Mammary epithelial cell (primary cell): Measurements from ENCODE around the gene GSTO1.

Source experiments
- CTCF ChIP-seq, 2 donors: IDR thresholded peaks in 1 of 2; conservative IDR thresholded peaks in 1 of 2; 2 replicates each; pipeline ENCODE4 v1.5.1; 2011 to 2012; ENCODE audit warnings: inconsistent platforms in 2 of 2, low read length in 2 of 2, mild to moderate bottlenecking in 2 of 2, control low read depth in 1 of 2, low read depth in 1 of 2; ENCODE audit not compliant: insufficient read depth in 1 of 2; ENCODE audit errors: extremely low read depth in 1 of 2
- EZH2 ChIP-seq: IDR thresholded peaks from 2 replicates; pipeline ENCODE4 v1.6.1; 2012; ENCODE audit warnings: low read length, inconsistent platforms, borderline replicate concordance

DNA sequence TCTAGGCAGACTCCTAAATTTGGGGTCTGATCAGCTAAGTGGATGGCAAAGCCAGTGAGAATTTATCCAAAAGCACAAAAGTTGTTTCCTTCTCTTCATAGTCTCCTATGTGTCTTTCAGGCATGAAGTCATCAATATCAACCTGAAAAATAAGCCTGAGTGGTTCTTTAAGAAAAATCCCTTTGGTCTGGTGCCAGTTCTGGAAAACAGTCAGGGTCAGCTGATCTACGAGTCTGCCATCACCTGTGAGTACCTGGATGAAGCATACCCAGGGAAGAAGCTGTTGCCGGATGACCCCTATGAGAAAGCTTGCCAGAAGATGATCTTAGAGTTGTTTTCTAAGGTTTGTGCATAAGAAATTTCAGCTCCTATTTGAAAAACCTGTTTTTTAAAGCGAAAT lies 4.8 kb downstream of the GSTO1 start:
- TF ChIP-seq EZH2: no peak
- no peak for TF ChIP-seq CTCF (conservative IDR thresholded peaks at IDR 0.05 in 1 of 2, IDR thresholded peaks at IDR 0.05 in 1 of 2; ENCODE audit: extremely low read depth in 1 of 2, insufficient read depth in 1 of 2, low read depth in 1 of 2, low read length in 2 of 2)
